KMS-11 (cell line): ENCODE data around the gene DSCAML1.

Experiments
- H2AFZ ChIP-seq: fragments of 200-600 bp; sonication (generic); 2 replicates; pipeline ENCODE4 v1.6.1; 2016; ENCODE audit warnings: antibody characterized with exemption, mixed run types, low read depth
- H3K27ac ChIP-seq: fragments of 200-600 bp; sonication (generic); 2 replicates; pipeline ENCODE4 v1.6.1; 2016; ENCODE audit warnings: mild to moderate bottlenecking, mixed run types
- H3K27me3 ChIP-seq: fragments of 200-600 bp; sonication (generic); 2 replicates; pipeline ENCODE4 v1.6.1; 2017; ENCODE audit warnings: mild to moderate bottlenecking, low read depth, mixed run types, moderate library complexity; ENCODE audit not compliant: insufficient read depth
- H3K36me3 ChIP-seq: fragments of 200-600 bp; sonication (generic); 2 replicates; pipeline ENCODE4 v1.6.1; 2017; ENCODE audit warnings: mild to moderate bottlenecking, mixed run types; ENCODE audit not compliant: insufficient read depth
- H3K4me1 ChIP-seq: fragments of 200-600 bp; sonication (generic); 2 replicates; pipeline ENCODE4 v1.6.1; 2016; ENCODE audit warnings: mild to moderate bottlenecking, low read depth, mixed run types; ENCODE audit not compliant: poor library complexity, severe bottlenecking
- H3K4me2 ChIP-seq: fragments of 200-600 bp; sonication (generic); 2 replicates; pipeline ENCODE4 v1.7.0; 2016; ENCODE audit warnings: mild to moderate bottlenecking, mixed run types
- H3K4me3 ChIP-seq: fragments of 200-600 bp; sonication (generic); IDR thresholded peaks from 2 replicates; pipeline ENCODE4 v1.6.1; 2017; ENCODE audit warnings: low read depth, low read length, mixed read lengths; ENCODE audit not compliant: insufficient read depth
- H3K79me2 ChIP-seq: fragments of 200-600 bp; sonication (generic); 2 replicates; pipeline ENCODE4 v1.6.1; 2016; ENCODE audit warnings: low read depth, mixed run types; ENCODE audit not compliant: insufficient read depth
- H3K9ac ChIP-seq: fragments of 200-600 bp; sonication (generic); 2 replicates; pipeline ENCODE4 v1.6.1; 2016; ENCODE audit warnings: mild to moderate bottlenecking, mixed run types
- H4K20me1 ChIP-seq: fragments of 200-600 bp; sonication (generic); 2 replicates; pipeline ENCODE4 v1.6.1; 2016; ENCODE audit warnings: mild to moderate bottlenecking, mixed run types; ENCODE audit not compliant: insufficient read depth
- CTCF ChIP-seq: fragments of 200-600 bp; sonication (generic); conservative IDR thresholded peaks from 2 replicates; pipeline ENCODE4 v1.6.1; 2017; ENCODE audit warnings: low read depth, mild to moderate bottlenecking, antibody characterized with exemption, low read length, moderate library complexity, mixed read lengths

Gene DSCAML1

GRCh38 chr11:117685566-117685965, 111.5 kb downstream of the DSCAML1 start:
- no peaks in the 10 kb centered on the region for H3K36me3 ChIP-seq
- no peak overlapping the region for H2AFZ ChIP-seq
- no peak overlapping the region for H3K4me2 ChIP-seq
- no peaks in the 10 kb centered on the region for H4K20me1 ChIP-seq
- H3K4me1 ChIP-seq, result no peaks in the 10 kb centered on the region
- H3K4me3 ChIP-seq, result no peak overlapping the region
- H3K9ac ChIP-seq, result no peak overlapping the region
- H3K27ac ChIP-seq, result no peak overlapping the region
- H3K79me2 ChIP-seq, result no peaks in the 10 kb centered on the region
- TF ChIP-seq CTCF, result no peak
- no peaks in the 10 kb centered on the region for H3K27me3 ChIP-seq

- TF ChIP-seq CTCF, result no peak
- Histone ChIP-seq H3K27me3 (no peaks in the 10 kb centered on the region), H4K20me1 (no peaks in the 10 kb centered on the region), H3K4me3 (no peak overlapping the region), H3K4me1 (no peaks in the 10 kb centered on the region), H3K4me2 (no peak overlapping the region), H2AFZ (no peak overlapping the region), H3K27ac (no peak overlapping the region), H3K9ac (no peak overlapping the region), H3K36me3 (no peaks in the 10 kb centered on the region), H3K79me2 (no peaks in the 10 kb centered on the region)
Observed at GRCh38 chr11:117684731-117685130, 112.3 kb downstream of the DSCAML1 start.

- no peak overlapping the region for H3K4me3 ChIP-seq
- H2AFZ ChIP-seq, result no peak overlapping the region
- no peaks in the 10 kb centered on the region for H3K27me3 ChIP-seq
- no peak overlapping the region for H3K9ac ChIP-seq
- H4K20me1 ChIP-seq, result no peaks in the 10 kb centered on the region
- H3K79me2 ChIP-seq, result no peaks in the 10 kb centered on the region
- H3K27ac ChIP-seq, result no peak overlapping the region
- no peaks in the 10 kb centered on the region for H3K4me1 ChIP-seq
- H3K36me3 ChIP-seq, result no peaks in the 10 kb centered on the region
- TF ChIP-seq CTCF, result no peak
- H3K4me2 ChIP-seq, result no peak overlapping the region
Observed at GRCh38 chr11:117684111-117684510, 112.9 kb downstream of the DSCAML1 start.

- Histone ChIP-seq H3K9ac (no peak overlapping the region), H3K4me3 (no peak overlapping the region), H4K20me1 (no peaks in the 10 kb centered on the region), H3K4me2 (no peak overlapping the region), H3K27me3 (no peaks in the 10 kb centered on the region), H3K79me2 (no peaks in the 10 kb centered on the region), H2AFZ (no peak overlapping the region), H3K36me3 (no peaks in the 10 kb centered on the region), H3K27ac (no peak overlapping the region), H3K4me1 (no peaks in the 10 kb centered on the region)
- TF ChIP-seq CTCF, result no peak
Observed at GRCh38 chr11:117681438-117681837, 115.6 kb downstream of the DSCAML1 start.
